Transverse colon (tissue), 4 donors: ENCODE data around the gene SLC7A10.

ENCODE experiments used
- EP300 ChIP-seq: sonication (generic); formaldehyde crosslinking; IDR thresholded peaks from one replicate; pipeline ENCODE4 v1.6.1; 2017; ENCODE audit warnings: antibody characterized with exemption, low read depth
- POLR2A ChIP-seq: fragments of 450-650 bp; IDR thresholded peaks from one replicate; pipeline ENCODE4 v1.6.1; 2016; ENCODE audit warnings: antibody characterized with exemption, mild to moderate bottlenecking, moderate library complexity
- POLR2AphosphoS5 ChIP-seq, 3 donors: sonication (generic); formaldehyde crosslinking; IDR thresholded peaks; one replicate each; pipeline ENCODE4 v1.6.1; 2016; ENCODE audit warnings: antibody characterized with exemption in 3 of 3
- TF ChIP-seq, protein P1 (sequence below), 5 experiments: fragments of 200-600 bp in 3 of 5; fragments of 450-650 bp in 2 of 5; sonication (generic) in 3 of 5; IDR thresholded peaks; 1 replicate in 2 of 5; 2 replicates in 3 of 5; pipeline ENCODE4 v1.5.1; 2016 to 2017; ENCODE audit warnings: antibody characterized with exemption in 5 of 5, inconsistent platforms in 3 of 5, mild to moderate bottlenecking in 2 of 5, moderate library complexity in 1 of 5

DNA sequence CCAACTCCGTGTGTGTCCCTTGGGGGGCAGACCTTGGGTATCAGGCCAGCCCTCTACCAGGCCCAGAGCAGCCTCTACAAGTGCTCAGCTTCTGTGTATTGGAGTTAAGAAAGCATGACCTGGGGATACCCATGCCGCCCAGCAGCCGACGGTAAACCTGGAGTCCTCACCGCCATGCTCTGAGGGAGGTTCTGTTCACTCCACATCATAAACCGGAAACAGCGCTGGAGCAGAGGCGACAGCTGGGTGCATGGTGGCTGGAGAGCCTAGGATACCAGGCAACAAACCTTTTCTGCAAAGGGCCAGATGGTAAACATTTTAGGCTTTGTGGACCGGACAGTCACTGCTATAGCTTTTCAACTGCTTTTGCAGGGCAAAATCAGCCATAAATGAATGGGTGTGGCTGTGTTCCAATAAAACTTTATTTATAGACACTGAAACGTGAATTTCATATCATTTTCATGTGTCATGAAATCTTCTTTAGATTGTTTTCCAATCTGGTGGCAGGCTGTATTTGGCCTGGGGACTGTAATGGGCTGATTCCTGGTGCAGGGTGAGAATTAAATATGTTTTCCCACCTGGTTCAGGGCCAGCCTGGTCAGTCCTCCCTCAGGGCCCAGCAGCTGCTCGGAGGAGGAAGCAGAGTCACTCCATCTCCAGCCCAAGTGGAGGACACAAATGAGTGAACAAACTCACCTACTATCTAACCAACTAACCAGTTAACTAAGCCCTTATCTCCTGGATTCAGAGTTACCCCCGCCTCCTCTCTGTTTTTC is 45.8 kb upstream of the SLC7A10 start:
- TF ChIP-seq POLR2A, result no peak
- TF ChIP-seq, protein P1, sequence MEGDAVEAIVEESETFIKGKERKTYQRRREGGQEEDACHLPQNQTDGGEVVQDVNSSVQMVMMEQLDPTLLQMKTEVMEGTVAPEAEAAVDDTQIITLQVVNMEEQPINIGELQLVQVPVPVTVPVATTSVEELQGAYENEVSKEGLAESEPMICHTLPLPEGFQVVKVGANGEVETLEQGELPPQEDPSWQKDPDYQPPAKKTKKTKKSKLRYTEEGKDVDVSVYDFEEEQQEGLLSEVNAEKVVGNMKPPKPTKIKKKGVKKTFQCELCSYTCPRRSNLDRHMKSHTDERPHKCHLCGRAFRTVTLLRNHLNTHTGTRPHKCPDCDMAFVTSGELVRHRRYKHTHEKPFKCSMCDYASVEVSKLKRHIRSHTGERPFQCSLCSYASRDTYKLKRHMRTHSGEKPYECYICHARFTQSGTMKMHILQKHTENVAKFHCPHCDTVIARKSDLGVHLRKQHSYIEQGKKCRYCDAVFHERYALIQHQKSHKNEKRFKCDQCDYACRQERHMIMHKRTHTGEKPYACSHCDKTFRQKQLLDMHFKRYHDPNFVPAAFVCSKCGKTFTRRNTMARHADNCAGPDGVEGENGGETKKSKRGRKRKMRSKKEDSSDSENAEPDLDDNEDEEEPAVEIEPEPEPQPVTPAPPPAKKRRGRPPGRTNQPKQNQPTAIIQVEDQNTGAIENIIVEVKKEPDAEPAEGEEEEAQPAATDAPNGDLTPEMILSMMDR (IDR thresholded peaks at IDR 0.05), result no peak
- TF ChIP-seq POLR2AphosphoS5 (IDR thresholded peaks at IDR 0.05), result no peak
- TF ChIP-seq EP300, result no peak
